Adrenal gland (tissue), 12 donors: ENCODE data around the gene CLEC4E. TPM values are rescaled to one million over a fixed set of nuclear protein-coding genes. Genes with fewer than 3 reads are reported as not detected.
"Not testable (repeated sequence)": the region's sequence is repeated elsewhere in the genome, so short reads cannot be mapped to it uniquely, and the experiment has no call there.

Experiments
- DNase-seq, 7 donors: peaks; one replicate each; pipeline ENCODE4 v3.0.0-alpha.2; 2019 to 2020
- H3K27ac ChIP-seq, 5 donors: fragments of 200-600 bp; sonication (generic) in 4 of 5; 1 replicate in 3 of 5; 2 replicates in 2 of 5; pipeline versions ENCODE4 v1.5.1 to v1.8.0; 2016 to 2020; ENCODE audit warnings: mild to moderate bottlenecking in 1 of 5
- H3K27me3 ChIP-seq: fragments of 200-600 bp; 2 replicates; pipeline ENCODE4 v1.8.0; 2021
- H3K36me3 ChIP-seq, 2 donors: fragments of 200-600 bp; replicated peaks in 1 of 2; 1 replicate in 1 of 2; 2 replicates in 1 of 2; pipeline versions ENCODE4 v1.5.1 to v1.8.0; 2018 to 2022
- H3K4me1 ChIP-seq, 2 donors: fragments of 200-600 bp; replicated peaks in 1 of 2; 1 replicate in 1 of 2; 2 replicates in 1 of 2; pipeline versions ENCODE4 v1.5.1 to v1.8.0; 2018 to 2021
- H3K4me3 ChIP-seq, 4 donors: fragments of 200-600 bp; sonication (generic) in 3 of 4; one replicate each; pipeline ENCODE4 v1.5.1; 2016 to 2018
- H3K9me3 ChIP-seq, 3 donors: fragments of 200-600 bp; sonication (generic) in 1 of 3; replicated peaks in 1 of 3; 1 replicate in 2 of 3; 2 replicates in 1 of 3; pipeline versions ENCODE4 v1.5.1 to v1.8.0; 2016 to 2021
- POLR2A ChIP-seq, 2 donors: fragments of 450-650 bp; IDR thresholded peaks; one replicate each; pipeline ENCODE4 v1.6.1; 2017; ENCODE audit warnings: antibody characterized with exemption in 2 of 2, mild to moderate bottlenecking in 2 of 2, moderate library complexity in 1 of 2
- WGBS, 4 donors: extraction: QIAGEN DNeasy Blood & Tissue Kit in 2 of 4; methylation state at CpG; one replicate each; pipeline versions ENCODE4 v1.1.5 to v1.1.7; 2013 to 2017; 5-methylcytosine and 5-hydroxymethylcytosine counted together
- intact Hi-C, 2 donors: fragments of 100-400 bp; cut with DNase I; formaldehyde crosslinking; loops; one replicate each; pipeline versions ENCODE4 v1.14.1 to v1.15.0; 2022 to 2023
- polyA plus RNA-seq, 3 donors: library from polyadenylated mRNA; stranded (reverse); fragments of 200-250 nt in 2 of 3; fragments of 350-450 nt in 1 of 3; fragmentation: Illumina TruSeq in 1 of 3; extraction: RNeasy Lipid Tissue Mini Kit (QIAGEN cat#74804) in 1 of 3; gene quantifications; one replicate each; pipeline ENCODE4 v1.2.3, GENCODE V29; 2013 to 2014
- total RNA-seq, 9 donors: library from RNA; depleted of rRNA in 4 of 9; stranded (reverse); fragments of >200 nt in 4 of 9; fragments of 120-200 nt in 1 of 9; fragmentation: NEBNext Ultra II Directional in 1 of 9; extraction: Animal tissue kit (Norgen Biotek cat#: 25700) in 1 of 9; gene quantifications; one replicate each; pipeline versions ENCODE4 v1.1.0 to v1.2.4, GENCODE V29; 2013 to 2023
- TF ChIP-seq, protein P1 (sequence below), 6 experiments: fragments of 450-650 bp in 4 of 6; fragments of 200-600 bp in 2 of 6; sonication (generic) in 1 of 6; IDR thresholded peaks; 1 replicate in 5 of 6; 2 replicates in 1 of 6; pipeline versions ENCODE4 v1.5.1 to v1.8.0; 2016 to 2021; ENCODE audit warnings: antibody characterized with exemption in 6 of 6, mild to moderate bottlenecking in 2 of 6, moderate library complexity in 1 of 6
- donor health status: healthy with polysubstance abuse.
- donor health status: Bipolar disorder and iron deficiency.
- donor health status: DM: yes; HTN: yes; CAD: no.
- donor health status: DM: no; HTN: no; CAD: no.
- donor health status: DM: no; HTN: no; CAD: no.
- donor health status: DM: yes; HTN: yes; CAD: no.

CLEC4E gene
- total and polyA plus RNA-seq, 12 donors, result 0.30 to 6.4 (median 1.5) TPM

DNA sequence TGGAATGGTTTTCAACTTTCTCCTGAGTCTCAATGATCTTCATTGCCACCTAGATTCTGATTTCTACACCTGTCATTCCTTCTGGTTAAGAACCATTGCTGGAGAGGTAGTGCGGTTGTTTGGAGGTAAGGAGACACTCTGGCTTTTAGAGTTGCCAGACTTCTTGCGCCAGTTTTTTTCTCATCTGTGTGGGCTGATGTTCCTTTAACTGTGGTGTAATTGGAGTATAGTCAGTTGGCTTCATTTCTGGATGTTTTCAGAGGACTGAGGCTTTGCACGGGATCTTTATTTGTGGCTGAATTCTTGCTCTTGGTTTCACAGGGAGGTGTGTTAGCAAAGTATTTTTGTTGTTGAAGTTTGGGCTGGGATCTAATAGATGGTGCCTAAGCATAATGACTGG lies 33.1 kb downstream of the CLEC4E start:
- H3K27me3 ChIP-seq, result peaks cover 2% of the 10 kb centered on the region
- no peaks in the 10 kb centered on the region for H3K9me3 ChIP-seq
- H3K27ac ChIP-seq, result no peak overlapping the region
- H3K36me3 ChIP-seq, result no peaks in the 10 kb centered on the region
- no peak for DNase-seq
- H3K4me3 ChIP-seq, result no peak overlapping the region
- 83 to 93% (median 87%) methylated on average over 3 of the region's 3 CpGs for WGBS, 4 donors
- TF ChIP-seq POLR2A (IDR thresholded peaks at IDR 0.05), result no peak
- TF ChIP-seq, protein P1, sequence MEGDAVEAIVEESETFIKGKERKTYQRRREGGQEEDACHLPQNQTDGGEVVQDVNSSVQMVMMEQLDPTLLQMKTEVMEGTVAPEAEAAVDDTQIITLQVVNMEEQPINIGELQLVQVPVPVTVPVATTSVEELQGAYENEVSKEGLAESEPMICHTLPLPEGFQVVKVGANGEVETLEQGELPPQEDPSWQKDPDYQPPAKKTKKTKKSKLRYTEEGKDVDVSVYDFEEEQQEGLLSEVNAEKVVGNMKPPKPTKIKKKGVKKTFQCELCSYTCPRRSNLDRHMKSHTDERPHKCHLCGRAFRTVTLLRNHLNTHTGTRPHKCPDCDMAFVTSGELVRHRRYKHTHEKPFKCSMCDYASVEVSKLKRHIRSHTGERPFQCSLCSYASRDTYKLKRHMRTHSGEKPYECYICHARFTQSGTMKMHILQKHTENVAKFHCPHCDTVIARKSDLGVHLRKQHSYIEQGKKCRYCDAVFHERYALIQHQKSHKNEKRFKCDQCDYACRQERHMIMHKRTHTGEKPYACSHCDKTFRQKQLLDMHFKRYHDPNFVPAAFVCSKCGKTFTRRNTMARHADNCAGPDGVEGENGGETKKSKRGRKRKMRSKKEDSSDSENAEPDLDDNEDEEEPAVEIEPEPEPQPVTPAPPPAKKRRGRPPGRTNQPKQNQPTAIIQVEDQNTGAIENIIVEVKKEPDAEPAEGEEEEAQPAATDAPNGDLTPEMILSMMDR (IDR thresholded peaks at IDR 0.05), result no peak
- H3K4me1 ChIP-seq, result no peaks in the 10 kb centered on the region
- intact Hi-C loops, result no loop called here

DNA sequence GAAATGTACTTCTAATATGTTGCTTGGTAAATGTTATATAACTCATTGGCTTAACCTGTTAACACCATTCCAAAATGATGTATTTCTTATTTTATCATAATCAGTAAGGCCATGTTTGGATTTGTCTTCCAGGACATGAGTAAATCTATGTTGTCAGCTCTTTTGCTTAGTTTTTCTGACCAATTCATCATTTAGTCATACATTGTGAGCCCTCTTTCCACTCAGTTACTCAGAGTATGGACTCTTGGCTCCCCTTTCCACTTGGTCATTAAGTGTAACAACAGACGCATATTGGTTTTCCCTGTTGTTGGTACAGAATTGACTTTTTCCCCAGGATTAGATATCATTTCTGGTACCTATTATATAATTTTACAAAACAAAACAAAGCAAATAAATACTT lies 36.4 kb downstream of the CLEC4E start:
- intact Hi-C loops, result no loop called here

DNA sequence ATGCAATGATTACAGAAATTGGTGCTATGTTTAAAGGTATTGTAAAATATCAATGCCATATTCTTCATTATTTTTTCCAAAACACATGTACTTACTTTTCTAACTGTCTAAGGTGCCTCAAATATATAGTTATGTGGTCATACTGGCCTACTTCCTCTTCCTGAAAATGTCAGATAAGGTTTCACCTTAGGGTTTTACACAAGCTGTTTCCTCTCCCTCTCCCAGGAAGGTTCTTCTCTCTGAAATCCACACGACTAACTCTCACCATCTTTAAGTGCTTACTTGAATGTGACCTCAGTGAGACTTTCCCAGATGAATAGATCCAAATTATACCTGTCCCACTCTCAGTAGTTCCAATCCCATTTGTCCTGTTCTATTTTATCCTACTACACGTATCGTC lies 39.0 kb downstream of the CLEC4E start:
- H3K36me3 ChIP-seq, result no peaks in the 10 kb centered on the region

More for the DNA sequence above, 36.4 kb downstream of the CLEC4E start:
- H3K4me1 ChIP-seq, result no peaks in the 10 kb centered on the region
- no peak overlapping the region for H3K4me3 ChIP-seq
- no peaks in the 10 kb centered on the region for H3K9me3 ChIP-seq
- 53 to 84% (median 66%) methylated on average over 1 of the region's 1 CpG for WGBS, 4 donors
- H3K27me3 ChIP-seq, result no peaks in the 10 kb centered on the region
- H3K36me3 ChIP-seq, result no peaks in the 10 kb centered on the region
- no peak overlapping the region for H3K27ac ChIP-seq
- DNase-seq, result no peak
- TF ChIP-seq, protein P1 (IDR thresholded peaks at IDR 0.05), result no peak
- TF ChIP-seq POLR2A (IDR thresholded peaks at IDR 0.05), result no peak

DNA sequence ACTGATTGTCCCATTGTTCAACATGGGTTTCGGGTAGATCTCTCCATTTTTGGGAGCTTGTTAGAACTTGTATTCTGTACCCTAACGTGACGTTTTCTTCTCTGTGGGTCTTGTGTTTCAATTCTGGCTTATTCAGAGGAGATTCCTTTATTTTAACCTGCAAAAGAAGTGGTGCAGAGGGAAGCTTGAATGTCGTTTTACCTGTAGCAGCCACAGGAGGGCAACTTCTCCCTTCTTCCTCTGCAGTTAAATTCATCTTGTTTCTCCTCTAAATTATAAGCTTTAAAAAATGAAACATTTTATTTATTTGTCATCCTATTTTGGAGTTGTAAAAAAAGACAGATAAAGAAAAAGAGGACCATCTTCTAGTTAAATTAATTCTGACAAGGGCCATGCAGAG lies 41.1 kb downstream of the CLEC4E start:
- intact Hi-C loops, result no loop called here
- H3K4me3 ChIP-seq, result no peak overlapping the region
- no peak overlapping the region for H3K27ac ChIP-seq
- no peaks in the 10 kb centered on the region for H3K4me1 ChIP-seq
- no peak for DNase-seq
- no peaks in the 10 kb centered on the region for H3K9me3 ChIP-seq
- no peaks in the 10 kb centered on the region for H3K36me3 ChIP-seq
- 40 to 60% (median 48%) methylated on average over 4 of the region's 4 CpGs for WGBS, 4 donors
- no peaks in the 10 kb centered on the region for H3K27me3 ChIP-seq
- TF ChIP-seq POLR2A (IDR thresholded peaks at IDR 0.05), result no peak
- TF ChIP-seq, protein P1 (IDR thresholded peaks at IDR 0.05), result peak in 1 of 6 experiments; percentile 2

More for the DNA sequence above, 39.0 kb downstream of the CLEC4E start:
- intact Hi-C loops, result no loop called here
- DNase-seq, result no peak
- no peak overlapping the region for H3K4me3 ChIP-seq
- WGBS, 4 donors, result 64 to 69% (median 67%) methylated on average over 3 of the region's 3 CpGs
- no peaks in the 10 kb centered on the region for H3K27me3 ChIP-seq
- H3K27ac ChIP-seq, result no peak overlapping the region
- H3K9me3 ChIP-seq, result no peaks in the 10 kb centered on the region
- no peaks in the 10 kb centered on the region for H3K4me1 ChIP-seq
- no peak for TF ChIP-seq POLR2A (IDR thresholded peaks at IDR 0.05)
- TF ChIP-seq, protein P1 (IDR thresholded peaks at IDR 0.05), result no peak

DNA sequence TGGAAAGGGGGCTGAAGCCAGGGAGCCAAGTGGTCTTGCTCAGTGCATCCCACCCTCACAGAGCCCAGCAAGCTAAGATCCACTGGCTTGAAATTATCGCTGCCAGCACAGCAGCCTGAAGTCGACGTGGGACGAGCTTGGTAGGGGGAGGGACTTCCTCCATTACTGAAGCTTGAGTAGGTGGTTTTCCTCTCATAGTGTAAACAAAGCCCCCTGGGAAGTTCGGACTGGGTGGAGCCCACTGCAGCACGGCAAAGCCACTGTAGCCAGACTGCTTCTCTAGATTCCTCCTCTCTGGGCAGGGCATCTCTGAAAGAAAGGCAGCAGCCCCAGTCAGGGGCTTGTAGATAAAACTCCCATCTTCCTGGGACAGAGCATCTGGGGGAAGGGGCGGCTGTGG lies 44.6 kb downstream of the CLEC4E start:
- H3K4me3 ChIP-seq, intact Hi-C loops, H3K27me3 ChIP-seq, H3K27ac ChIP-seq, DNase-seq, H3K9me3 ChIP-seq, H3K4me1 ChIP-seq, H3K36me3 ChIP-seq: not testable (repeated sequence)
- WGBS, 4 donors, result 64 to 71% (median 65%) methylated on average over 5 to 7 of the region's 7 CpGs

DNA sequence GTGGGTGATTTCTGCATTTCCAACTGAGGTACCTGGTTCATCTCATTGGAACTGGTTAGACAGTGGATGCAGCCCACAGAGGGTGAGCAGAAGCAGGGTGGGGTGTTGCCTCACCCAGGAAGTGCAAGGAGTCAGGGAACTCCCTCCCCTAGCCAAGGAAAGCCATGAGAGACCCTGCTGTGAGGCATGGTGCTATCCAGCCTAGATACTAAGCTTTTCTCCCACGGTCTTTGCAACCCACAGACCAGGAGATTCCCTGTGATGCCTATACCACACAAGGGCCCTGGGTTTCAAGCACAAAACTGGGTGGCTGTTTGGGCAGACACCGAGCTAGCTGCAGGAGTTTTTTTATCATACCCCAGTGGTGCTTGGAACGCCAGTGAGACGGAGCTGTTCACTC lies 45.0 kb downstream of the CLEC4E start:
- H3K4me1 ChIP-seq, H3K27me3 ChIP-seq, H3K9me3 ChIP-seq, DNase-seq, H3K27ac ChIP-seq, intact Hi-C loops, H3K4me3 ChIP-seq, H3K36me3 ChIP-seq: not testable (repeated sequence)
- 78 to 97% (median 82%) methylated on average over 4 of the region's 4 CpGs for WGBS, 4 donors
